OCI-LY3 (cell line): Measurements from ENCODE around the gene IL3RA.

Experiments used
- CTCF ChIP-seq: fragments of 200-600, 300-600 bp; sonication (generic); IDR thresholded peaks from 2 replicates; pipeline ENCODE4 v1.5.1; 2014; ENCODE audit warnings: antibody characterized with exemption, low read length, low read depth
- EZH2phosphoT487 ChIP-seq: fragments of 200-600 bp; shearing (Covaris generic); IDR thresholded peaks from 2 replicates; pipeline ENCODE4 v1.6.1; 2018; ENCODE audit warnings: antibody characterized with exemption, mixed run types, low read depth

DNA sequence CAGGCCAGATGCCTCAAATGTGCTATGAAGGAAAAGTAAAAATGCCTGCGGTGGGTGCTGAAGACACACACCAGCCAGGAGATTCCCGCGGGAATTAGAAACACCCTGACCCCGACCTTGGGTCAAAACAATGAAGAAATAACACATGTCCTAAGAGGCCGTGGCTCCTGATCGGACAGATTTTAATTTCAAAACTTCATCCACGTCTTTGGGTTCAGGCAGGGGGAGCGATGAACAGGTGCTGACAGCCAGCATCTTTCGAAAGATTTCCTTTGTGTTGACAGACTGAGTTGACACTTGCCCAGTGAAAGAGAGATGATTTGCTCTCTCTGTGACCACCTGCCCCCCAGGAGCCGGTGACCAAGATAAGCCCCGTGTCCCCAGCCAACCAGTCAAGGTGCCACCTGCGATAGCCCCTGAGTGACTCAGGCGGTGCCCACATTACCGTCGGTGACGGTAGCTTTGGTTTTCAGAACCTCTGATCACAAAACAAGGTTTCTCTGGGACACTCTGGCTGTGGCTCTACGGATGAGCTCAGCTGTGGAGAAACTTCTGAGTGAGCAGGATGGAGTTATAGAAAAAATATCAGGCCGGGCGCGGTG lies 11.0 kb upstream of the IL3RA start:
- no peak for TF ChIP-seq CTCF
- no peak for TF ChIP-seq EZH2phosphoT487
